GM06990 (cell line): ENCODE measurements around the gene OR51B5.
"Not testable (repeated sequence)": the region's sequence is repeated elsewhere in the genome, so short reads cannot be mapped to it uniquely, and the experiment has no call there.

ENCODE experiments used
- DNase-seq: peaks from one replicate; pipeline ENCODE4 v3.0.0-alpha.2; 2011; ENCODE audit not compliant: insufficient read length; ENCODE audit errors: extremely low read depth
- H3K27me3 ChIP-seq: replicated peaks from 2 replicates; pipeline ENCODE4 v1.6.0; 2011; ENCODE audit warnings: low read length; ENCODE audit not compliant: control insufficient read depth, insufficient read depth
- H3K36me3 ChIP-seq: 2 replicates; pipeline ENCODE4 v1.5.1; 2011; ENCODE audit warnings: low read length; ENCODE audit not compliant: control insufficient read depth, insufficient read depth
- H3K4me3 ChIP-seq: replicated peaks from 2 replicates; pipeline ENCODE4 v1.5.1; 2011; ENCODE audit warnings: low read depth, mild to moderate bottlenecking, control low read depth, low read length
- TF ChIP-seq, protein P1 (sequence below): IDR thresholded peaks from 2 replicates; pipeline ENCODE4 v1.5.1; 2011; ENCODE audit warnings: low read length, control low read depth, mild to moderate bottlenecking, inconsistent platforms; ENCODE audit not compliant: insufficient read depth, poor library complexity, severe bottlenecking

The OR51B5 gene

GRCh38 chr11:5317292-5317691, 26.0 kb downstream of the OR51B5 start:
- TF ChIP-seq, protein P1, sequence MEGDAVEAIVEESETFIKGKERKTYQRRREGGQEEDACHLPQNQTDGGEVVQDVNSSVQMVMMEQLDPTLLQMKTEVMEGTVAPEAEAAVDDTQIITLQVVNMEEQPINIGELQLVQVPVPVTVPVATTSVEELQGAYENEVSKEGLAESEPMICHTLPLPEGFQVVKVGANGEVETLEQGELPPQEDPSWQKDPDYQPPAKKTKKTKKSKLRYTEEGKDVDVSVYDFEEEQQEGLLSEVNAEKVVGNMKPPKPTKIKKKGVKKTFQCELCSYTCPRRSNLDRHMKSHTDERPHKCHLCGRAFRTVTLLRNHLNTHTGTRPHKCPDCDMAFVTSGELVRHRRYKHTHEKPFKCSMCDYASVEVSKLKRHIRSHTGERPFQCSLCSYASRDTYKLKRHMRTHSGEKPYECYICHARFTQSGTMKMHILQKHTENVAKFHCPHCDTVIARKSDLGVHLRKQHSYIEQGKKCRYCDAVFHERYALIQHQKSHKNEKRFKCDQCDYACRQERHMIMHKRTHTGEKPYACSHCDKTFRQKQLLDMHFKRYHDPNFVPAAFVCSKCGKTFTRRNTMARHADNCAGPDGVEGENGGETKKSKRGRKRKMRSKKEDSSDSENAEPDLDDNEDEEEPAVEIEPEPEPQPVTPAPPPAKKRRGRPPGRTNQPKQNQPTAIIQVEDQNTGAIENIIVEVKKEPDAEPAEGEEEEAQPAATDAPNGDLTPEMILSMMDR: no peak
- no peak overlapping the region for H3K4me3 ChIP-seq
- H3K27me3 ChIP-seq: no peaks in the 10 kb centered on the region
- no peaks in the 10 kb centered on the region for H3K36me3 ChIP-seq
- DNase-seq: no peak

GRCh38 chr11:5313326-5314023, 29.8 kb downstream of the OR51B5 start:
- H3K36me3 ChIP-seq: not testable (repeated sequence)

DNA sequence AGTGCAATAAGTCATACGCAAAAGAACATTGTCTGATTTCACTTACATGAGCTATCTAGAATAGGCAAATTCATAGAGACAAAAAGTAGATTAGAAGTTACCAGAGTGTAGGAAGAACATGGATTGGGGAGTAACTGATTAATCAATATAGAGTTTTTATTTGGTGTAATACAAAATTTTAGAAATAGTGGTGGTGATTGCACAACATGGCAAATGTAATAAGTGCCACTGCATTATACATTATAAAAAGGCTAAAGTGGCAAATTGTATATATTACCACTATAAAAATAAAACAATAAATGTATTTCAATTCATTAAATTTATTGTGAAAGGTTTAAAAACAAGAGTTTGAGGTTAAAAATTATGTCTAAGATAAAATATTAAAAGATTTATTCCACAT, 32.9 kb downstream of the OR51B5 start:
- H3K36me3 ChIP-seq: no peaks in the 10 kb centered on the region
- no peak for DNase-seq
- H3K4me3 ChIP-seq: no peak overlapping the region
- H3K27me3 ChIP-seq: no peaks in the 10 kb centered on the region
- TF ChIP-seq, protein P1: no peak

More at GRCh38 chr11:5313326-5314023, 29.8 kb downstream of the OR51B5 start:
- not testable (repeated sequence) for DNase-seq, H3K27me3 ChIP-seq, H3K4me3 ChIP-seq

DNA sequence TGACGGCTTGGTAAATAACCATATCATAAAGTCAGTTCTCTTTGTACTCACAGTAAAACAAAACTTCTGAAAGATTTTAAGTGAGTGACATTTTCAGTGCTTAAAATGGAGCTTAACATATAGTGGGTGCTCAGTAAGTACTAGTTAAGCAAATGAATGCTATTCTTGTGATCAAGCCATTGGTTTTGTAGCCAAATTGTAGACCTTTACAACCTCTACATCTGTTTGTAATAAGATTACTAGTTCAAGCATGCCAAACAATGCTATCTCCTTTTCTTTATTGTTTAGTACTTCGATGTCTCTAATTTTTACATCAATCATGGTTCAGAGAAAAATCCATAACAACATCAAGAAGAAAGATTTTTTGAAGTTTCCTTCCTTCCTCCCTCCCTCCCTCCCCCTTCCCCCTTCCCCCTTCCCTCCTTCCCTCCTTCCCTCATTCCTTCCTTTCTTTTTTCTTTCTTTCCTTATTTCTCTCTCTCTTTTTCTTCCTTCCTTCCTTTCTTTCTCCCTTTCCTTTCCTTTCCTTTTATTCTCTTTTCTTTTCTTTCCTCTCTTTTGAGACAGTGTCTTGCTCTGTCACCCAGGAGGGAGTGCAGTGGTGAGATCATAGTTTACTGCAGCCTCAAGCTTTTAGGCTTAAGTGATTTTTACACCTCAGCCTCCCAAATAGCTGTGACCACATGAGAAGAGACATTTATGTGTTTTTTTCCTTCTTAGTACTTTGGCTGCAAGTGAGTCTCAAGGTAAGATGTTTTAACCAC, 35.9 kb downstream of the OR51B5 start:
- no peak overlapping the region for H3K4me3 ChIP-seq
- H3K27me3 ChIP-seq: no peaks in the 10 kb centered on the region
- DNase-seq: no peak
- TF ChIP-seq, protein P1: no peak
- H3K36me3 ChIP-seq: no peaks in the 10 kb centered on the region

DNA sequence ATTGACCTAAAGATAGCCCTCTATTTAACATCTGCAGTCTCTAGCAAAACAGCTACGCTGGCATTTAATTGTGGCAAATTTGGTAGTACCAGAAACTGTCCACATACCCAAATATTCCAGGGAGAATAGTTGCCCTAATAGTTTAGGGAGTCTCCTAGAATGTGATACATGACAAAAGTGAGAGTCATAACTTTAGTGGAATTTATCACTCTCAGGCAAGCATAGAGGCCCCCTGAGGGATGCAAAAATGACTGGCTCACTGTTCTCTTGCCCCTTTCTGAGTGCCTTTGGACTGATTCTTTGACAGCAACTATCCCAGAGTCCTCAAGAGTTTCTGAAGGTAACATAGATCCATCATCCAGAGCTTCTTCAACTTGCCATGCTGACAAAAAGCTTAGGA, 39.3 kb downstream of the OR51B5 start:
- Histone ChIP-seq H3K27me3 (no peaks in the 10 kb centered on the region), H3K4me3 (no peak overlapping the region), H3K36me3 (no peaks in the 10 kb centered on the region)
- TF ChIP-seq, protein P1: no peak
- DNase-seq: no peak

- TF ChIP-seq, protein P1: no peak
- Histone ChIP-seq H3K36me3 (no peaks in the 10 kb centered on the region), H3K27me3 (no peaks in the 10 kb centered on the region), H3K4me3 (no peak overlapping the region)
- DNase-seq: no peak
These were observed 39.7 kb downstream of the OR51B5 start for GRCh38 chr11:5303626-5304025.
